Glomerular visceral epithelial cell (primary cell): ENCODE results near the gene GSK3B.
A peak's percentile ranks its signal among the peaks of the same experiment; 100 is the strongest.
"Not testable (repeated sequence)": the region's sequence is repeated elsewhere in the genome, so short reads cannot be mapped to it uniquely, and the experiment has no call there.

Experiments
- DNase-seq: peaks from one replicate; pipeline ENCODE4 v3.0.0-alpha.2; 2016; ENCODE audit errors: extremely low spot score

Gene GSK3B

GRCh38 chr3:120053647-120054046, 40.6 kb downstream of the GSK3B start:
- not testable (repeated sequence) for DNase-seq

- no peak for DNase-seq
Measured at GRCh38 chr3:120052677-120053076, 41.6 kb downstream of the GSK3B start.

- DNase-seq: no peak
Measured at GRCh38 chr3:120052225-120052624, 42.0 kb downstream of the GSK3B start.

- not testable (repeated sequence) for DNase-seq
Measured at GRCh38 chr3:120051570-120051969, 42.7 kb downstream of the GSK3B start.

- DNase-seq: no peak
Measured at GRCh38 chr3:120049881-120050539, 44.2 kb downstream of the GSK3B start.

GRCh38 chr3:120049072-120049471, 45.2 kb downstream of the GSK3B start:
- no peak for DNase-seq

GRCh38 chr3:120048355-120049041, 45.7 kb downstream of the GSK3B start:
- no peak for DNase-seq

- DNase-seq: no peak
Measured at GRCh38 chr3:120047686-120048085, 46.6 kb downstream of the GSK3B start.

- DNase-seq: no peak
Measured at GRCh38 chr3:120040813-120041377, 53.4 kb downstream of the GSK3B start.

- DNase-seq: no peak
Measured at GRCh38 chr3:120039642-120040610, 54.3 kb downstream of the GSK3B start.

GRCh38 chr3:120033596-120033995, 60.7 kb downstream of the GSK3B start:
- DNase-seq: no peak

- DNase-seq: no peak
Measured at GRCh38 chr3:120031561-120031960, 62.7 kb downstream of the GSK3B start.

- DNase-seq: no peak
Measured at GRCh38 chr3:120029749-120030148, 64.5 kb downstream of the GSK3B start.

GRCh38 chr3:120028271-120029047, 65.8 kb downstream of the GSK3B start:
- no peak for DNase-seq

- DNase-seq: no peak
Measured at GRCh38 chr3:120027226-120027625, 67.0 kb downstream of the GSK3B start.

GRCh38 chr3:120025520-120025919, 68.7 kb downstream of the GSK3B start:
- peak; percentile 29 for DNase-seq

- no peak for DNase-seq
Measured at GRCh38 chr3:120024103-120024502, 70.1 kb downstream of the GSK3B start.

- DNase-seq: no peak
Measured at GRCh38 chr3:120022729-120023128, 71.5 kb downstream of the GSK3B start.

- DNase-seq: no peak
Measured at GRCh38 chr3:120021523-120021922, 72.7 kb downstream of the GSK3B start.

GRCh38 chr3:120018299-120018698, 75.9 kb downstream of the GSK3B start:
- DNase-seq: no peak

- no peak for DNase-seq
Measured at GRCh38 chr3:120017692-120018091, 76.6 kb downstream of the GSK3B start.
